HG03342 (cell line): ENCODE results near the gene EP400.
A peak's percentile ranks its signal among the peaks of the same experiment; 100 is the strongest.

Source experiments
- ATAC-seq: cut with Tn5 transposase; IDR thresholded peaks from one replicate; pipeline ENCODE4 v1.9.1; 2021; ENCODE audit warnings: mild to moderate bottlenecking, moderate library complexity; ENCODE audit not compliant: unreplicated experiment

The EP400 gene

GRCh38 chr12:131912518-131913274 lies 37.0 kb upstream of the EP400 start:
- ATAC-seq = no peak

- ATAC-seq = no peak
Observed at GRCh38 chr12:131913666-131914065, 36.1 kb upstream of the EP400 start.

- no peak for ATAC-seq
Observed at GRCh38 chr12:131914179-131914702, 35.5 kb upstream of the EP400 start.

- no peak for ATAC-seq
Observed at GRCh38 chr12:131915000-131915689, 34.6 kb upstream of the EP400 start.

GRCh38 chr12:131915823-131916222 lies 33.9 kb upstream of the EP400 start:
- no peak for ATAC-seq

GRCh38 chr12:131916306-131917138 lies 33.2 kb upstream of the EP400 start:
- ATAC-seq = no peak

GRCh38 chr12:131917139-131917710 lies 32.5 kb upstream of the EP400 start:
- ATAC-seq = no peak

GRCh38 chr12:131917711-131918306 lies 31.9 kb upstream of the EP400 start:
- no peak for ATAC-seq

- ATAC-seq = no peak
Observed at GRCh38 chr12:131918311-131919050, 31.3 kb upstream of the EP400 start.

- no peak for ATAC-seq
Observed at GRCh38 chr12:131919051-131919347, 30.7 kb upstream of the EP400 start.

GRCh38 chr12:131919366-131920156 lies 30.2 kb upstream of the EP400 start:
- ATAC-seq = no peak

GRCh38 chr12:131920157-131920508 lies 29.6 kb upstream of the EP400 start:
- ATAC-seq = no peak

GRCh38 chr12:131920902-131921840 lies 28.6 kb upstream of the EP400 start:
- ATAC-seq = no peak

- ATAC-seq = no peak
Observed at GRCh38 chr12:131921866-131922769, 27.6 kb upstream of the EP400 start.

- ATAC-seq = no peak
Observed at GRCh38 chr12:131922772-131923171, 27.0 kb upstream of the EP400 start.

- ATAC-seq = peak; percentile 88
Observed at GRCh38 chr12:131923260-131923659, 26.5 kb upstream of the EP400 start.
